A673 (cell line): ENCODE data around the gene DDA1. TPM values are rescaled to one million over a fixed set of nuclear protein-coding genes. Genes with fewer than 3 reads are reported as not detected.

Experiments used
- BruUV-seq: library from RNA; stranded (reverse); fragments of 400-500 nt; replicated peaks from 2 replicates; lab custom pipeline; 2021; lab: Mats Ljungman, UMichigan
- CTCF ChIA-PET: fragments of 300-600 bp; sonication (Branson Sonifier 250); formaldehyde crosslinking; loops from one replicate; lab custom pipeline; 2022; ENCODE audit warnings: antibody characterized with exemption; lab: Charles Lee
- POLR2A ChIA-PET: fragments of 300-600 bp; sonication (Branson Sonifier 250); formaldehyde crosslinking; loops from one replicate; lab custom pipeline; 2022; ENCODE audit warnings: antibody characterized with exemption; ENCODE audit not compliant: low non-redundant PET; lab: Charles Lee
- DNase-seq: peaks from one replicate; pipeline ENCODE4 v3.0.0-alpha.2; 2015; ENCODE audit warnings: low spot score
- H3K27ac ChIP-seq: fragments of 200-600 bp; sonication (generic); 2 replicates; pipeline ENCODE4 v1.5.1; 2016; ENCODE audit warnings: mixed run types, low read depth, mild to moderate bottlenecking, mixed read lengths, antibody characterized with exemption, low read length; ENCODE audit not compliant: poor library complexity, severe bottlenecking
- H3K27me3 ChIP-seq: fragments of 200-600 bp; sonication (generic); replicated peaks from 2 replicates; pipeline ENCODE4 v1.6.1; 2017; ENCODE audit warnings: mixed run types, low read depth, mild to moderate bottlenecking, mixed read lengths, antibody characterized with exemption, low read length; ENCODE audit not compliant: insufficient read depth, poor library complexity
- H3K36me3 ChIP-seq: fragments of 200-600 bp; sonication (generic); 2 replicates; pipeline ENCODE4 v1.6.1; 2016; ENCODE audit warnings: mixed run types, mild to moderate bottlenecking, mixed read lengths, antibody characterized with exemption, low read length; ENCODE audit not compliant: insufficient read depth, poor library complexity, severe bottlenecking
- H3K4me1 ChIP-seq: fragments of 200-600 bp; sonication (generic); 2 replicates; pipeline ENCODE4 v1.6.1; 2017; ENCODE audit warnings: mixed run types, mild to moderate bottlenecking, mixed read lengths, antibody characterized with exemption, low read length; ENCODE audit not compliant: insufficient read depth, poor library complexity, severe bottlenecking
- H3K4me3 ChIP-seq: fragments of 200-600 bp; sonication (generic); 2 replicates; pipeline ENCODE4 v1.5.1; 2016; ENCODE audit warnings: low read depth, mixed run types, mild to moderate bottlenecking, mixed read lengths, low read length; ENCODE audit not compliant: poor library complexity, severe bottlenecking
- H3K9me3 ChIP-seq: fragments of 200-600 bp; sonication (generic); 2 replicates; pipeline ENCODE4 v1.6.1; 2016; ENCODE audit warnings: mixed run types, low read depth, mild to moderate bottlenecking, mixed read lengths, antibody characterized with exemption, low read length; ENCODE audit not compliant: poor library complexity, severe bottlenecking
- CTCF ChIP-seq: fragments of 300-800, 200-600 bp; sonication (generic); conservative IDR thresholded peaks from 2 replicates; pipeline ENCODE4 v1.5.1; 2017; ENCODE audit warnings: low read depth, mild to moderate bottlenecking, antibody characterized with exemption, low read length, moderate library complexity, mixed read lengths
- EZH2 ChIP-seq: fragments of 200-600 bp; sonication (generic); IDR thresholded peaks from 2 replicates; pipeline ENCODE4 v1.6.1; 2017; ENCODE audit warnings: borderline replicate concordance, low read depth, mild to moderate bottlenecking, mixed read lengths, antibody characterized with exemption, low read length; ENCODE audit not compliant: poor library complexity, severe bottlenecking
- intact Hi-C: fragments of 100-400 bp; cut with micrococcal nuclease; formaldehyde crosslinking; loops from one replicate; pipeline ENCODE4 v1.10.0; 2022; ENCODE audit not compliant: unreplicated experiment
- total RNA-seq: library from RNA; stranded (reverse); gene quantifications from 2 replicates; pipeline ENCODE4 v1.2.3, GENCODE V29; 2021

The DDA1 gene
- total RNA-seq, 1 experiment from 2014 or later: 68.5 TPM

- CTCF ChIA-PET: no interaction called here
- no peak for DNase-seq
- POLR2A ChIA-PET: no interaction called here
- Histone ChIP-seq H3K36me3 (peaks cover 13% of the 10 kb centered on the region), H3K4me3 (no peak overlapping the region), H3K9me3 (no peaks in the 10 kb centered on the region), H3K27me3 (no peaks in the 10 kb centered on the region), H3K4me1 (no peaks in the 10 kb centered on the region), H3K27ac (no peak overlapping the region)
- BruUV-seq: no TSS peak
- intact Hi-C loops: no loop called here
- TF ChIP-seq CTCF (no peak), EZH2 (no peak)
Measured at GRCh38 chr19:17330262-17331044, 21.1 kb downstream of the DDA1 start.

GRCh38 chr19:17331045-17331558 is 21.7 kb downstream of the DDA1 start:
- CTCF ChIA-PET: no interaction called here
- Histone ChIP-seq H3K27ac (no peak overlapping the region), H3K36me3 (peaks cover 13% of the 10 kb centered on the region), H3K4me3 (no peak overlapping the region), H3K4me1 (no peaks in the 10 kb centered on the region), H3K27me3 (no peaks in the 10 kb centered on the region), H3K9me3 (no peaks in the 10 kb centered on the region)
- TF ChIP-seq CTCF: no peak
- TF ChIP-seq EZH2: no peak
- no TSS peak for BruUV-seq
- no peak for DNase-seq
- POLR2A ChIA-PET: no interaction called here
- intact Hi-C loops: no loop called here

- POLR2A ChIA-PET: no interaction called here
- no peaks in the 10 kb centered on the region for H3K9me3 ChIP-seq
- H3K36me3 ChIP-seq: peaks cover 12% of the 10 kb centered on the region
- no TSS peak for BruUV-seq
- no peaks in the 10 kb centered on the region for H3K4me1 ChIP-seq
- no peak for TF ChIP-seq CTCF
- no peak for TF ChIP-seq EZH2
- intact Hi-C loops: no loop called here
- no peak for DNase-seq
- H3K27ac ChIP-seq: no peak overlapping the region
- no peaks in the 10 kb centered on the region for H3K27me3 ChIP-seq
- CTCF ChIA-PET: no interaction called here
- H3K4me3 ChIP-seq: no peak overlapping the region
Measured at GRCh38 chr19:17332360-17332676, 23.0 kb downstream of the DDA1 start.
